KG1 (cell line): Measurements from ENCODE around the gene RILPL1.
"Not testable (repeated sequence)": the region's sequence is repeated elsewhere in the genome, so short reads cannot be mapped to it uniquely, and the experiment has no call there.

ENCODE experiments used
- DNase-seq: peaks from one replicate; lab custom pipeline; 2025; lab: John Stamatoyannopoulos, UW

The RILPL1 gene

GRCh38 chr12:123494124-123494851, 39.2 kb downstream of the RILPL1 start:
- no peak for DNase-seq

GRCh38 chr12:123492339-123493039, 41.0 kb downstream of the RILPL1 start:
- not testable (repeated sequence) for DNase-seq

GRCh38 chr12:123491481-123491880, 42.0 kb downstream of the RILPL1 start:
- DNase-seq, result no peak

GRCh38 chr12:123491056-123491455, 42.5 kb downstream of the RILPL1 start:
- DNase-seq, result no peak

- no peak for DNase-seq
Observed at GRCh38 chr12:123490089-123490488, 43.4 kb downstream of the RILPL1 start.

GRCh38 chr12:123489580-123489979, 43.9 kb downstream of the RILPL1 start:
- DNase-seq, result no peak

GRCh38 chr12:123488539-123489230, 44.8 kb downstream of the RILPL1 start:
- no peak for DNase-seq

- DNase-seq, result no peak
Observed at GRCh38 chr12:123487428-123487827, 46.1 kb downstream of the RILPL1 start.

- DNase-seq, result no peak
Observed at GRCh38 chr12:123485756-123486155, 47.8 kb downstream of the RILPL1 start.

- no peak for DNase-seq
Observed at GRCh38 chr12:123483602-123484248, 49.8 kb downstream of the RILPL1 start.

GRCh38 chr12:123482876-123483275, 50.6 kb downstream of the RILPL1 start:
- DNase-seq, result no peak

- not testable (repeated sequence) for DNase-seq
Observed at GRCh38 chr12:123481251-123481650, 52.3 kb downstream of the RILPL1 start.

- no peak for DNase-seq
Observed at GRCh38 chr12:123479442-123480180, 53.9 kb downstream of the RILPL1 start.

- DNase-seq, result no peak
Observed at GRCh38 chr12:123478762-123479161, 54.8 kb downstream of the RILPL1 start.

- no peak for DNase-seq
Observed at GRCh38 chr12:123478069-123478468, 55.5 kb downstream of the RILPL1 start.

- DNase-seq, result no peak
Observed at GRCh38 chr12:123475246-123475703, 58.2 kb downstream of the RILPL1 start.

- DNase-seq, result no peak
Observed at GRCh38 chr12:123474485-123475245, 58.9 kb downstream of the RILPL1 start.

GRCh38 chr12:123472438-123472849, 61.1 kb downstream of the RILPL1 start:
- no peak for DNase-seq

GRCh38 chr12:123471374-123472068, 62.0 kb downstream of the RILPL1 start:
- DNase-seq, result no peak

GRCh38 chr12:123469978-123470377, 63.5 kb downstream of the RILPL1 start:
- DNase-seq, result no peak
